HCT116 (cell line): ENCODE results near the gene MAEA. TPM values are rescaled to one million over a fixed set of nuclear protein-coding genes. Genes with fewer than 3 reads are reported as not detected.

Experiments used
- ATAC-seq: fragments of 200-7000 bp; cut with Tn5 transposase; 2 replicates; pipeline ENCODE4 v1.9.1; 2020; ENCODE audit warnings: mild to moderate bottlenecking, moderate library complexity
- BruUV-seq: library from RNA; stranded (reverse); fragments of 400-500 nt; replicated peaks from 2 replicates; lab custom pipeline; 2021; lab: Mats Ljungman, UMichigan
- CTCF ChIA-PET: fragments of 300-600 bp; sonication (Branson Sonifier 250); formaldehyde crosslinking; loops from one replicate; lab custom pipeline; 2021; ENCODE audit warnings: antibody characterized with exemption; lab: Charles Lee
- POLR2A ChIA-PET: fragments of 300-600, 350-600 bp; sonication (Branson Sonifier 250); formaldehyde crosslinking; loops from one replicate; lab custom pipeline; 2021; ENCODE audit warnings: antibody characterized with exemption; lab: Charles Lee
- RAD21 ChIA-PET, 2 experiments: fragments of 300-600 bp; sonication (Branson Sonifier 250); formaldehyde crosslinking; loops; one replicate each; lab custom pipeline; 2023; ENCODE audit warnings: low total read pairs in 2 of 2; ENCODE audit not compliant: uncharacterized antibody in 2 of 2, unreplicated experiment in 2 of 2, low non-redundant PET in 1 of 2; lab: Charles Lee
- DNase-seq: peaks from one replicate; pipeline ENCODE4 v3.0.0-alpha.2; 2010; ENCODE audit warnings: low read depth, low spot score
- H2AFZ ChIP-seq: fragments of 200-600 bp; shearing (Covaris generic), sonication (generic); 2 replicates; pipeline ENCODE4 v1.6.1; 2017; ENCODE audit warnings: low read depth, mixed run types, mixed read lengths, antibody characterized with exemption, low read length; ENCODE audit not compliant: poor library complexity, severe bottlenecking
- H3K27ac ChIP-seq: 2 replicates; pipeline ENCODE4 v1.5.1; 2012; ENCODE audit warnings: low read depth, low read length
- H3K27me3 ChIP-seq: fragments of 200-600 bp; sonication (generic); 2 replicates; pipeline ENCODE4 v1.6.1; 2016; ENCODE audit warnings: mixed run types, low read length, mixed read lengths; ENCODE audit not compliant: insufficient read depth
- H3K36me3 ChIP-seq, 2 experiments: fragments of 200-500 bp in 1 of 2; fragments of 200-600 bp in 1 of 2; sonication (Bioruptor generic) in 1 of 2; sonication (generic) in 1 of 2; 2 replicates each; pipeline versions ENCODE4 v1.5.1 to v1.6.1; 2014 to 2016; ENCODE audit warnings: low read length in 2 of 2, inconsistent platforms in 1 of 2, mixed read lengths in 1 of 2, mixed run types in 1 of 2; ENCODE audit not compliant: insufficient read depth in 2 of 2, control insufficient read depth in 1 of 2
- H3K4me1 ChIP-seq, 2 experiments: fragments of 200-600 bp in 1 of 2; sonication (generic) in 1 of 2; 2 replicates each; pipeline versions ENCODE4 v1.5.1 to v1.6.1; 2012 to 2017; ENCODE audit warnings: low read length in 2 of 2, inconsistent platforms in 1 of 2, mild to moderate bottlenecking in 1 of 2, mixed read lengths in 1 of 2, mixed run types in 1 of 2, moderate library complexity in 1 of 2; ENCODE audit not compliant: insufficient read depth in 2 of 2, control insufficient read depth in 1 of 2
- H3K4me2 ChIP-seq: fragments of 200-600 bp; sonication (generic); 2 replicates; pipeline ENCODE4 v1.6.1; 2017; ENCODE audit warnings: mixed run types, low read length, mixed read lengths
- H3K4me3 ChIP-seq, 2 experiments: fragments of 200-600 bp in 1 of 2; sonication (generic) in 1 of 2; replicated peaks in 1 of 2; 2 replicates each; pipeline ENCODE4 v1.5.1; 2011 to 2016; ENCODE audit warnings: low read length in 2 of 2, control low read depth in 1 of 2, low read depth in 1 of 2, mild to moderate bottlenecking in 1 of 2, mixed read lengths in 1 of 2, mixed run types in 1 of 2
- H3K79me2 ChIP-seq: fragments of 200-600 bp; sonication (generic); 2 replicates; pipeline ENCODE4 v1.6.1; 2017; ENCODE audit warnings: mild to moderate bottlenecking, mixed run types, low read length, moderate library complexity, mixed read lengths; ENCODE audit not compliant: insufficient read depth
- H3K9ac ChIP-seq: fragments of 200-600 bp; sonication (generic); 2 replicates; pipeline ENCODE4 v1.6.1; 2016; ENCODE audit warnings: low read length, mixed read lengths
- H3K9me2 ChIP-seq: fragments of 200-600 bp; sonication (generic), shearing (Covaris generic); 2 replicates; pipeline ENCODE4 v1.6.1; 2017; ENCODE audit warnings: mixed run types, mild to moderate bottlenecking, moderate library complexity; ENCODE audit not compliant: insufficient read depth
- H3K9me3 ChIP-seq, 2 experiments: fragments of 200-500 bp in 1 of 2; fragments of 200-600 bp in 1 of 2; sonication (Bioruptor generic) in 1 of 2; sonication (generic) in 1 of 2; 2 replicates each; pipeline ENCODE4 v1.6.1; 2014 to 2017; ENCODE audit warnings: low read length in 2 of 2, mixed read lengths in 2 of 2, inconsistent platforms in 1 of 2, low read depth in 1 of 2, mild to moderate bottlenecking in 1 of 2, mixed run types in 1 of 2, moderate library complexity in 1 of 2; ENCODE audit not compliant: control insufficient read depth in 1 of 2, insufficient read depth in 1 of 2
- H4K20me1 ChIP-seq: fragments of 200-600 bp; sonication (generic), shearing (Covaris generic); 2 replicates; pipeline ENCODE4 v1.6.1; 2017; ENCODE audit warnings: mixed run types, mild to moderate bottlenecking, moderate library complexity; ENCODE audit not compliant: insufficient read depth
- CTCF ChIP-seq, 3 experiments: fragments of 200-600 bp in 1 of 3; sonication (generic) in 1 of 3; IDR thresholded peaks in 2 of 3; conservative IDR thresholded peaks in 1 of 3; 2 replicates each; pipeline ENCODE4 v1.5.1; 2012 to 2017; ENCODE audit warnings: low read depth in 2 of 3, low read length in 2 of 3, antibody characterized with exemption in 1 of 3, borderline replicate concordance in 1 of 3, control low read depth in 1 of 3, mild to moderate bottlenecking in 1 of 3, mixed read lengths in 1 of 3, mixed run types in 1 of 3, moderate library complexity in 1 of 3; ENCODE audit not compliant: insufficient read depth in 1 of 3
- RAD21 ChIP-seq: IDR thresholded peaks from 2 replicates; pipeline ENCODE4 v1.6.1; 2012; ENCODE audit warnings: low read depth, mild to moderate bottlenecking
- ZBTB33 ChIP-seq: IDR thresholded peaks from 2 replicates; pipeline ENCODE4 v1.6.1; 2011; ENCODE audit warnings: mild to moderate bottlenecking, low read length, moderate library complexity; ENCODE audit not compliant: insufficient replicate concordance; ENCODE audit errors: extremely low read depth
- intact Hi-C: fragments of 100-400 bp; cut with micrococcal nuclease; formaldehyde crosslinking; loops from 2 replicates; pipeline ENCODE4 v1.10.0; 2022
- total RNA-seq: library from RNA; stranded (reverse); gene quantifications from one replicate; pipeline ENCODE4 v1.2.1, GENCODE V29; 2021; ENCODE audit not compliant: unreplicated experiment

MAEA gene
- total RNA-seq, 1 experiment from 2014 or later, result 88.3 TPM

- Histone ChIP-seq H4K20me1 (no peaks in the 10 kb centered on the region), H3K9me2 (no peaks in the 10 kb centered on the region), H3K79me2 (no peaks in the 10 kb centered on the region), H3K4me1 (no peaks in the 10 kb centered on the region), H2AFZ (no peak overlapping the region), H3K9me3 (no peaks in the 10 kb centered on the region), H3K36me3 (no peaks in the 10 kb centered on the region; a peak in 1 of 4 replicates), H3K9ac (no peak overlapping the region), H3K27me3 (no peaks in the 10 kb centered on the region), H3K4me3 (no peak overlapping the region), H3K27ac (no peak overlapping the region), H3K4me2 (no peak overlapping the region)
- no TSS peak for BruUV-seq
- CTCF ChIA-PET, result no interaction called here
- RAD21 ChIA-PET, result no interaction called here
- ATAC-seq (peak; percentile 41; the same call in 1 of the 2 replicates), DNase-seq (no peak)
- TF ChIP-seq RAD21, result 0 out of 2 replicates have a peak, but pooled peaks have one; percentile 8
- no peak for TF ChIP-seq ZBTB33
- POLR2A ChIA-PET, result no interaction called here
- intact Hi-C loops, result no loop called here
Observed at GRCh38 chr4:1376841-1377605, 87.3 kb downstream of the MAEA start.

- CTCF ChIA-PET, result no interaction called here
- TF ChIP-seq CTCF (IDR thresholded peaks at IDR 0.05 in 2 of 3, conservative IDR thresholded peaks at IDR 0.05 in 1 of 3; ENCODE audit: borderline replicate concordance in 1 of 3, insufficient read depth in 1 of 3, low read depth in 2 of 3, low read length in 2 of 3), result no peak
- Histone ChIP-seq H3K36me3 (no peaks in the 10 kb centered on the region; a peak in 1 of 4 replicates), H3K9me2 (no peaks in the 10 kb centered on the region), H4K20me1 (no peaks in the 10 kb centered on the region), H3K79me2 (no peaks in the 10 kb centered on the region), H3K4me3 (no peak overlapping the region), H2AFZ (no peak overlapping the region), H3K27me3 (no peaks in the 10 kb centered on the region), H3K9me3 (no peaks in the 10 kb centered on the region), H3K4me1 (no peaks in the 10 kb centered on the region), H3K27ac (no peak overlapping the region), H3K4me2 (no peak overlapping the region), H3K9ac (no peak overlapping the region)
- DNase-seq (no peak), ATAC-seq (no peak)
- RAD21 ChIA-PET, result no interaction called here
- POLR2A ChIA-PET, result no interaction called here
- no TSS peak for BruUV-seq
- intact Hi-C loops, result no loop called here
Observed at GRCh38 chr4:1377606-1378261, 88.0 kb downstream of the MAEA start.
